ENCODE measurements around the gene LYSMD1. TPM values are rescaled to one million over a fixed set of nuclear protein-coding genes. Genes with fewer than 3 reads are reported as not detected.

The LYSMD1 gene
- total RNA-seq, 1 donor from 2014 or later: 24.1 TPM

DNA sequence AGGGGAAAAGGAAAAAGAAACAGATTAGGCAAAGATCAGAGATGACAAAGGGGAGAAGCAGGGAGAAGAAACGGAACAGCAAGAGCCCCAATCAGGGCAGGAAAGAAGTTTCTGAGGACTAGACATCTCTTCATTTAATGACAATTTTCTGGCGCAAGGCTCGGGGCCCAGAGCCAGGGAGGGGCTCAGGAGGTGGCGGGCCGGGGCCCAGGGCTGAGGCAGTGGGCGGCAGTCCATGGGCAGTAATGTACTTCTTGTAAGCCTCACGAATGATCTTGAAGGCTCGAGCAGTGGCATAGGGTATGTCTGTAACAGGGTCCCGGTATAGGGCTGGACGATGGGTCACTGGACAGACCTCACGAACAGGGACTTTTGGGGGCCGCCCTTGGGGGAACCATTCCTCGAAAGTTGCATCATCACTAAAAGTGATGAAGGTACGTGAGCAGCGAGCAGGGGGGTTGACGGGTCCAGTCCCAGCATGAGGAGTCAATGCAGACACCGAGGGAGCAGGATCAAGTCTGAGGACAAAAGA is 10.9 kb upstream of the LYSMD1 start:
- no peak for FAIRE-seq

GRCh38 chr1:151175863-151176262 is 10.2 kb upstream of the LYSMD1 start, which contains the start of gene TMOD4:
TSS of gene TMOD4 (minus strand) at chr1:151175981. CDS start at chr1:151174875, 1,106 bp downstream.
- FAIRE-seq: no peak

More for the DNA sequence above, 10.9 kb upstream of the LYSMD1 start:
- DNase-seq (ENCODE audit: low spot score in 2 of 2): no peak

GRCh38 chr1:151175041-151175741 is 9.5 kb upstream of the LYSMD1 start:
- FAIRE-seq: no peak
- peak; percentile 59 for DNase-seq (ENCODE audit: low spot score in 2 of 2)

More at GRCh38 chr1:151175863-151176262, 10.2 kb upstream of the LYSMD1 start, which contains the start of gene TMOD4:
- DNase-seq (ENCODE audit: low spot score in 2 of 2): no peak

GRCh38 chr1:151171190-151171589 is 5.5 kb upstream of the LYSMD1 start:
- FAIRE-seq: no peak
- no peak for DNase-seq (ENCODE audit: low spot score in 2 of 2)

DNA sequence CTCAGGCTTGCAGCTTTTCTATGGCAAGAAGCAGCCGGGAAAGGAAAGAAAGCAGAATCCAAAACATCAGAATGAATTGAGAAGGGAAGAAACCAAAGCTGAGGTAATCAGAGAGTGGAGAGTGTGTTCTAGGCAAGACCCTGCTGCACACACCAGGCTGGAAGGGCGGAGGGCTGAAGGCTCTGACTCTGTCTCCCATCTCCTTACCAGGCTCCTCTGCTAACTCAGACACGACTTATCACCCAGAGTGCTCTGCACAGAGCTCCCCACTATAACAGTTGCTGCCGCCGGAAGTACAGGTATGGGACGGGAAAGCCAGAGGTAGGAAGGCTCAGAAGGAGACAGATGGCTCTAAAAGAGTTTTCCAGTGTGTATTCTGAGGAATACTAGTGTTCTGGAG is 1.4 kb upstream of the LYSMD1 start:
- FAIRE-seq (no peak), DNase-seq (ENCODE audit: low spot score in 2 of 2) (no peak)

DNA sequence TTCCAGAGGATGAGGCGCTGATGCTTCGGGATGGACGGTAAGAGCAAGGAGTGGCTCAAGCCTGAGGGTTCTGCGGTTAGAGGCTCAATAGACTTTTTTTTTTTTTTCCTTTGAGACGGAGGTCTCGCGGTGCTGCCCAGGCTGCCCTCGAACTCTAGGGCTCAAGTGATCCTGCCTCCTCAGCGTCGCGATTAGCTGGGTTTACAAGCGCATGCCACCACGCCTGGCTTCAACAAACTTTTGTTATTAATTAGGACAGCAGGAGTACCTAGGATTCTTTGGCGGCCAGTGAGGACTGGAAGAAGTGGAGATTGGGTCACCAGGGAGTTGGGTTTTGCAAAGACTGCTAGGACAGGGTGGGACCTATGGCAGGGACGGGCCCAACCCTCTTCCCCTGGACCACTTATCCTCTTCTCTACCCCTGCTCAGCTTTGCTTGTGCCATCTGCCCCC is 829 bp upstream of the LYSMD1 start:
- DNase-seq (ENCODE audit: low spot score in 2 of 2) (no peak), FAIRE-seq (no peak)

DNA sequence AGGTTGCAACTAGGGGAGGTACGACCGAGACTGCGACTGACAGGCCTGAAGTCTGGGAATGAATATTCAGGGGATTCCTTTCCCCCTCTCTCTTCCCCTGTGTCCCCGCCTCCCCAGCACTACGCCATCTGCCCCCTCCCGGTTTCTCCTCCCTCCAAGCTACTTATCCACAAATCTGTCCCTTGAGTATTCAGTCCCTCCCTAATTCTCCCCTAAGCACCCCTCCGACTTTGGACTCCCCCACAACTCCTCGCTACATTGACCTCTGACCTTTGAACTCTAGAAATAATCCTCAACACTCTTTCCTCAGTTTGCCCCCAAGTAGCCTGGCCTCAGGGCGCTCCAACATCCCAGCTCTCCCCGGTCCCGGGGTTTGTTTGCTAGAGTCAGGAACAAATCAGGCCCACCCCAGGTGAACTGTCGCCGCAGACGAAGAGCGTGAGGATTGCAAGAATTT is 393 bp downstream of the LYSMD1 start:
- DNase-seq (ENCODE audit: low spot score in 2 of 2): peak; percentile 34 to 60

DNA sequence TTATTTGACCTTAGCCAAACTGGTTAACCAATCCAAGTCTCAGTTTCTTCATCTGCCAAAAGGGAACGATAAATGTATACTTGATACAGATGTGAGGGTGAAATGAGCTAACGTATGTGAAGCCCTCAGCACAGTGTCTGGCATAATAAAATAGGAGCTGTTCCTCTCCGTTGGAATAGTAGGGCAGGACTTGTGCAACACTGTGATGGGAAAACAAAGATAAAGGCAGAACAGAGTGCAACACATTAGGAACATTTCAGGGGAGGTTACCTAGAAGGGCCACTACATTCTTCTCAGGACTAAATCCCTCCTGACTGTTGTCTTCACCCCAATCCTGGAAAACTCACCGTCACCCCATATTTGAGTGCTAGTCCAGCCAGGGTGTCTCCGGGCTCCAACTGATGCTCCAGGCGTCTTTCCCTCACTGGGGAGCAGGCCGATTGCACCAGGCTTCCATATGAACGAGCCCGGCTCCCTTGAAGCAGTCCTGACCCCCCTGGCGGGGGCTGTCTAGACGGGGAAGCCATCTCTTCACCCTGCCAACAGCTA is 896 bp downstream of the LYSMD1 start:
- FAIRE-seq (no peak), DNase-seq (ENCODE audit: low spot score in 2 of 2) (no peak)

More for the DNA sequence above, 393 bp downstream of the LYSMD1 start:
- no peak for FAIRE-seq

DNA sequence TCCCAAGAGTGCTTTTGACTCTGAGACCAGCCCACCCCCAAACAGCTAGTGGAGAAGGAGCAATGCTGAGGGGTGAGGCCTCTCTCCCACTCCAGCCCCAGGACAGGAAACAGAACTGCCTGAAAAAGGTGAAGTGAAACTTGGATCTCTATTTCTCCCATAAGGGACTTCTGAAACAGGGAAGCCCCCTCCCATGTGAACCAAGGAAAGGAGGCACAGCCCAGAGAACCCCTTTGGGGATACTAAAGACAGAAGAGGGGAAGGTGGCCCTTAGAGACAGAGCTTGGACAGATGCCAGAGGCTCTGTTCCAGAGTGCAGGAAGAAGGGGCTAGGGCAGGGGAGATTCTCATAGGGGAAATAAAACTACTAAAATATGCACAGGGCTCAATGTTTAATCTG is 6.3 kb downstream of the LYSMD1 start:
- no peak for FAIRE-seq
- DNase-seq (ENCODE audit: low spot score in 2 of 2): no peak

- DNase-seq (ENCODE audit: low spot score in 2 of 2) (no peak), FAIRE-seq (no peak)
Measured at GRCh38 chr1:151158751-151159251, 6.9 kb downstream of the LYSMD1 start.

- no peak for FAIRE-seq
- DNase-seq (ENCODE audit: low spot score in 2 of 2): no peak
Measured at GRCh38 chr1:151158326-151158725, 7.4 kb downstream of the LYSMD1 start.

DNA sequence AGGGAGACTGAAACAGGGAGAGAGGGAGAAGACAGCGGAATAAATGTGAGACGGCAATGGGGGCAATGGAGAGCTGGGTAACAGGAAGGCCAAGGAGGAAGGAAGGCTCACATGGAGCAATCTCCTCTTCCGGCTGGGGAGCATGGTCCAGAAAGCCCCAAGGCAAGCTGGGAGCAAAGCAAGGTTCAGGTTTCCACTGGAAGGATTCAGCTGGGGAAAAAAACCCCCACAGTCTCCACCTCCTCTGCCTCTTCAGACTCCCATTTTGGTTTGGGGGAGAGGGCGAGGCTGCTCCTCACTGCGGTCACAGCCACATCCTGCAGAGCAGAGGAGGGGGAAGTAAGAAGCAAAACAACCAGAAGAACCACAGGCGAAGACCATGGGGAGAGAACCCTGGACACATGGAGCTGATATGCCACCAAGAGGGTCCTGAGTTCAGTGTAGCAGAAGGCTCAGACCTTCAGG is 8.6 kb downstream of the LYSMD1 start:
- FAIRE-seq (no peak), DNase-seq (ENCODE audit: low spot score in 2 of 2) (no peak)

DNA sequence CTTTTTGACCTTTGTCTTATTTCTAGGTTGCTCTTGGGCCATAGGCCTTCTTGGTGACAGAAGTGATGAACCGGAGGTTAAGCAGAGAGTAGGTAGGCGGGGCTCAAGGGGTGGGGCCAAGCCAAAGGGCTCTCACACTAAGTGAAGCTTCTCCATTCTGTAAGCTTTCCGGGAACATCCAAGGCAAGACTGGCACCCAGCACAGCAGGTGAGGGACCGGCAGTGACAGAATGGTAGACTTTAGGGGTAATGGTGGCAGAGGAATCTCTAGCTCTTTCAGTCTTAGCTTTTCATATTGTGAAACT is 9.2 kb downstream of the LYSMD1 start, which contains the start of gene TNFAIP8L2:
TSS of gene TNFAIP8L2 (plus strand) at position 135 of the 305 bp plus-strand sequence. CDS start 2,049 bp downstream, outside the sequence.
- FAIRE-seq (no peak), DNase-seq (ENCODE audit: low spot score in 2 of 2) (no peak)

- no peak for DNase-seq (ENCODE audit: low spot score in 2 of 2)
- FAIRE-seq: no peak
Measured at GRCh38 chr1:151147665-151148064, 18.0 kb downstream of the LYSMD1 start.

- no peak for FAIRE-seq
Measured at GRCh38 chr1:151147132-151147503, 18.6 kb downstream of the LYSMD1 start.

GRCh38 chr1:151146412-151147131 is 19.1 kb downstream of the LYSMD1 start, which contains the start of gene SEMA6C:
TSS of gene SEMA6C (minus strand) at chr1:151146631. CDS start at chr1:151142621, 4,010 bp downstream.
- DNase-seq (ENCODE audit: low spot score in 2 of 2) (peak; percentile 89 to 93), FAIRE-seq (no peak)

More at GRCh38 chr1:151147132-151147503, 18.6 kb downstream of the LYSMD1 start:
- no peak for DNase-seq (ENCODE audit: low spot score in 2 of 2)

DNA sequence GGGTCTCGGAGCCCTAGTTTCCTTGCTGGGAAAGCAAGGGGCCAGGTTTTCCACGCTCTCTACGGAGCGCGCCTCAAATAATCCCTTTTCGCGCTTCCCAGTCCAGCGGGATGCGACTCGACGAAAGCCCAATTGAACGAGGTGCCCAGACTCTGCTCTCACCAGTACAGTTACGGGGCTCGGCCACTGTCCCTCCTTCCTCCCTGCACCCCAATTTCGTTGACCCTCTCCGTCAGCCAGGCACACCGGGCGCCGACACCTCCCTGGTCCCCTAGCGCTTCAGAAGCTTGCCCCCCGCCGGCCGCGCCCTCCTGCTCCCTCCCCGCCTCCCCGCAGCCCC is 19.7 kb downstream of the LYSMD1 start:
- no peak for FAIRE-seq
- no peak for DNase-seq (ENCODE audit: low spot score in 2 of 2)

DNA sequence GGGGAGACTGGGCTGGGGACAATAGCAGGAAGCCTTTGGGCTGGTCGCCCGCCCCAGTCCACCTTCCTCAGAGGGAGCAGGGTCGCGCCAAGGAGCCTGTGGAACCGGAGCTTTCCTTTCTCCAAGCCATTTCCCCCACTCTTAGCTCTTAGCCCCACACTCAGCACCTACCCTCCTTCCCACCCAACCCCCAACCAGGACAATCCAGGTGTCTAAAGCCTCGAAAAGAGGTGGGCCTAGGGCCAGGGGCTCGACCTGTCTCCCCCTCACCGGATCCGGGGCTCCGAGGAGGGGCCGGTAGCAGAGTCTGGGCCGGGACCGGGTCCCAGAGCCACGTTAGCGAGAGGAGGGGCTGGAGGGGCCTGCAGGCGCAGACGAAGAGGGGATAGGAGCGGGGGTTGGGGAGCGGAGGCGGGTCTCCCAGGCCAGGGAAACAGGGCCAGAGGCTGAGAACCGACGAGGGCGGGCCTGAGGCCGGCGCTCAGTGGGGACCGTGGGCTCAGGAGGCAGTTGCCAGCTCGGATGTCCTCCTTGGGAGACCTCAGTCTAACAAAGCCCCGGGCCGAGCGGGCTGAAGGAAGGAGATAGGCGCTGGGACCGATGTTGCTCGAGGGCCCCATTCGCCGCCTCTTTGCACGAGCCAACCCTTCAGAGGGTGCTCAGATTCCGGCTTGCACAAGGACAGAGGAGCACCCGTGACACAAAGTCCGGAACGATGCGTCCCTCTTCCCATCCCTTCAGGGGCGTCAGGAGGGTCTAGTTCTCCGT is 20.2 kb downstream of the LYSMD1 start:
- no peak for FAIRE-seq
- no peak for DNase-seq (ENCODE audit: low spot score in 2 of 2)

DNA sequence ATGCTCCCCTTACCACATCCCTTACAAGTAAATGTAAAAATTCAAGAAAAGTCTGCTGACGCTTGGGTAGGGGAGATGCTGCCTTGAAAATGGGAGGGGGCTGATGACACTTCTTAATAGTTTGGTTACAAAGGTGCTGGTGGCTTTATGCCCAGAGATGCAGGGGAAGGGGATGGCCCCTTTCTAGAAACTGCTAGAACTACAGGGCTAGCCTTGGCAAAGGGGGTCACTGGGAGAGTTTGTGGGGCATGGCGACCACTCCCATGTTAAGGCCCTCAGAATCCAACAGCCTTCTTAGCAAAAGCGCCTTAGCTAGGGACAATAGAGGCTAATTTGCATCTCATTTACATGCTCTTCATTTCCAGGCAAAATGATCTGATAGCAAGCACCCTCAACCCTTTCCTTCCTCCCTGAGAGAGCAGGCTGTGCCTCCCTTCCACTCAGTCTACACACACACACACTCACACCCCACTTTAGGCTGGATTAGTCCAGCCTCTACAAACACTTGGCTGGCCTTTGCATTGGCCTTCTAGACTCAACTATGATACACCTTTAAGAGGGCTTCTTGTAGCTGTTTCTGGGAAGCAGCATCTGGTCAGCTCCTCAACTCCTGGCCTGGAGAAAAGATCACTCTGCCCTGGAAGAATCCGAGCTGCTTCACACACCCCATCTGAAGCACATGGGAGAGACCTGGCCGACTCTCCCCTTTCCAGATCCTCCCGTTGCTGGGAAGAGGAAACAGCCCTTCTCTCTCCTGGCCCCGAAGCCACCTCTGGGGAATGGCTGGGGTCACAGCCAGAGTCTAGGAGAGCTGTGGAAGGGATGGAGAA is 21.0 kb downstream of the LYSMD1 start:
- DNase-seq (ENCODE audit: low spot score in 2 of 2): no peak
- FAIRE-seq: no peak
